ENCODE results near the gene HDAC4. TPM values are rescaled to one million over a fixed set of nuclear protein-coding genes. Genes with fewer than 3 reads are reported as not detected.

Gene HDAC4
- total and polyA plus RNA-seq, 2 of the 8 experiments (the other 6 are each of a cell fraction or from before 2014, with no cell fraction given), result 15.4 to 31.5 TPM

- TF ChIP-seq CHD7 (IDR thresholded peaks at IDR 0.05; ENCODE audit: insufficient replicate concordance, low read length), result no peak
- no peak for TF ChIP-seq TEAD4 (IDR thresholded peaks at IDR 0.05; ENCODE audit: low read depth, low read length)
- no peak for TF ChIP-seq ASH2L (IDR thresholded peaks at IDR 0.05; ENCODE audit: low read length)
- no peak for TF ChIP-seq SP1 (IDR thresholded peaks at IDR 0.05; ENCODE audit: low read depth, low read length)
- no peak for TF ChIP-seq BCL11A (IDR thresholded peaks at IDR 0.05; ENCODE audit: low read depth in 2 of 2, low read length in 2 of 2)
- TF ChIP-seq POU5F1 (IDR thresholded peaks at IDR 0.05; ENCODE audit: low read depth, low read length), result no peak
- TF ChIP-seq MAFK (IDR thresholded peaks at IDR 0.05; ENCODE audit: low read depth, low read length), result no peak
- no peak for TF ChIP-seq TCF12 (IDR thresholded peaks at IDR 0.05; ENCODE audit: low read depth, low read length)
- TF ChIP-seq RNF2 (IDR thresholded peaks at IDR 0.05; ENCODE audit: borderline replicate concordance, low read depth, low read length, missing control alignments, poor library complexity, severe bottlenecking), result no peak
- TF ChIP-seq MAX (IDR thresholded peaks at IDR 0.05), result no peak
- no peak for TF ChIP-seq POLR2AphosphoS5 (IDR thresholded peaks at IDR 0.05; ENCODE audit: low read depth, low read length)
- TF ChIP-seq CTBP2 (IDR thresholded peaks at IDR 0.05; ENCODE audit: borderline replicate concordance, insufficient read depth, insufficient read length, low read length), result no peak
These were observed 13.0 kb downstream of the HDAC4 start (continued) for GRCh38 chr2:239387811-239388210.

Data from H1 (cell line).